Stimulated activated CD4-positive, alpha-beta T cell treated with anti-CD3 and anti-CD28 coated beads, Interleukin-15, amount 100 ng/mL, for 48 hours (primary cell): ENCODE results near the gene PLAC8.
A peak's percentile ranks its signal among the peaks of the same experiment; 100 is the strongest.
"Not testable (repeated sequence)": the region's sequence is repeated elsewhere in the genome, so short reads cannot be mapped to it uniquely, and the experiment has no call there.

Source experiments
- DNase-seq, 2 donors: peaks; one replicate each; pipeline ENCODE4 v3.0.0-alpha.2; 2020; ENCODE audit warnings: low read depth in 2 of 2

Gene PLAC8

GRCh38 chr4:83074086-83074704, 40.3 kb downstream of the PLAC8 start:
- DNase-seq: peak; percentile 30 to 41

GRCh38 chr4:83071116-83071515, 43.4 kb downstream of the PLAC8 start:
- no peak for DNase-seq

DNA sequence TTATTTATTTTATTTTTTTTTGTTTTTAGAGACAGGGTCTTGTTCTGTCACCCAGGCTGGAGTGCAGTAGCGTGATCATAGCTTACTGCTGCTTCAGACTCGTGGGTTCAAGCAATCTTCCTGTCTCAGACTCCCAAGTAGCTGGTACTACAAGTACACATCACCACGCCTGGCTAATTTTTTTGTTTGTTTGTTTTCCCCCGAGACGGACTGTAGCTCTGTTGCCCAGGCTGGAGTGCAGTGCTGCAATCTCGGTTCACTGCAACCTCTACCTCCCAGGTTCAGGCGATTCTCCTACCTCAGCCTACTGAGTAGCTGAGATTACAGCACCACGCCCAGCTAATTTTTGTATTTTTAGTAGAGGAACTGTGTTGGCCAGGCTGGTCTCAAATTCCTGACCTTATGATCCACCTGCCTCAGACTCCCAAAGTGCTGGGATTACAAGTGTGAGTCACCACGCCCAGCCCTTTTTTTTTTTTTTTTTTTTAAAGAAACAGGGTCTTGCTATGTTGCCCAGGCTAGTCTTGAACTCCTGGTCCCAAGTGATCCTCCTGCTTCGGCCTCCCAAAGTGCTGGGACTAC, 47.4 kb downstream of the PLAC8 start:
- DNase-seq: no peak

GRCh38 chr4:83065266-83065665, 49.3 kb downstream of the PLAC8 start:
- no peak for DNase-seq

DNA sequence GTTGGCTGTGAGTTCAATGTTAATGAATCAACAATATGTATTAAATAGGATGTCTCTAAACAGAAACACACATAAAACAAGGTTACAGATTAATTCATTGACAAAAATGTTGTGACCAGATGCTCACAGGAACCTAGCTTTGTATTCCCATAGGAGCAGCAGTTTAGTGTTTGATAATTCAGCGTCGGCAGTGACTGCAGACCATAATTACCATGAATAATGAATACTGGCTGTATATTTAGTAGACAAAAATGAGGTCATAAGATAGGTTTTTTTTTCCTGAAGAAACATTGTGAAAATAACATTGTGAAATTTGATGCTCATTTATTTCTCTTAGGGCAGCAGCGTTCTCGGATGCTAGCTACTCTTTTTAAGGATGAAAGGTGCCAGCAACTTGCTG, 51.8 kb downstream of the PLAC8 start:
- no peak for DNase-seq

DNA sequence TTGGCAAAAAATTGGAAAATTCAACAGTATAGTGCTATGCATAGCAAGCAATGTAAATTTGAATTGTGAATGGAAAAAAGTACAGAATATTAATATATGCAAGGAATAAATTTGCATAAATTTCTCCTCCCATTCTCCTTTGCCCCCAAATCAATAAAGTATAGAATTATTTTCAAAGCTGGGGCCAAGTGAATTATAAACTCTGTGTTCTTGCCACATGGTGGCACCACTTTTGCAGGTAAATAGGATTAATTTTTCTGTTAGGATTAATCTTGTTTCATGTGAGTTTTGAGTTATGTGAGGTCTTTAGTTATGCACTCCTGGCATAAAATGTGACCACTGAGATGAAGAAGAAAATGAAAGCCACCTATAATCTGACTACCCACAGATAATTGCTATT, 59.6 kb downstream of the PLAC8 start:
- no peak for DNase-seq

DNA sequence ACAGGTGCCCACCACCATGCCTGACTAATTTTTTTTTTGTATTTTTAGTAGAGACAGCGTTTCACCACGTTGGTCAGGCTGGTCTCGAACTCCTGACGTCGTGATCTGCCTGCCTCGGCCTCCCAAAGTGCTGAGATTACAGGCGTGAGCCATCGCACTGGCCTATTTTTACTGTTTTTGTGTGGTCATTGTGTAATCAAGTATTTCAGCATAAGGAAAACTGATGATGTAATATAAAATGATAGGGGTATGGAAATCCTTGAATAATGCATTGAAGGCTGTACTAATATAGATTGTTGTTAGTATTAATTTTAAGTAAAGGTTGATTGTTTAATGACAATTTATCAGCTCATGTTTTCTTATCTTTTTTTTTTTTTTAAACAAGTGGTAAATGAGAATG, 65.7 kb downstream of the PLAC8 start:
- DNase-seq: not testable (repeated sequence)

- DNase-seq: no peak
Observed at GRCh38 chr4:83046693-83047473, 67.6 kb downstream of the PLAC8 start.

GRCh38 chr4:83043801-83044407, 70.6 kb downstream of the PLAC8 start:
- DNase-seq: no peak

GRCh38 chr4:83043157-83043556, 71.4 kb downstream of the PLAC8 start:
- DNase-seq: not testable (repeated sequence)

- no peak for DNase-seq
Observed at GRCh38 chr4:83040269-83040668, 74.3 kb downstream of the PLAC8 start.
